K562 (cell line): Measurements from ENCODE around the gene DHX40. TPM values are rescaled to one million over a fixed set of nuclear protein-coding genes. Genes with fewer than 3 reads are reported as not detected.

Experiments
- ATAC-seq: fragments of 200-7000 bp; cut with Tn5 transposase; 3 replicates; pipeline ENCODE4 v1.9.1; 2020; ENCODE audit warnings: moderate library complexity
- BruUV-seq: library from RNA; stranded (reverse); fragments of 400-500 nt; replicated peaks from 2 replicates; lab custom pipeline; 2021; lab: Mats Ljungman, UMichigan
- CTCF ChIA-PET: fragments of 300-600 bp; formaldehyde crosslinking; extraction: SDS; loops from one replicate; lab custom pipeline; 2021; ENCODE audit warnings: low intra/inter-chr PET ratio; lab: Yijun Ruan, JAX
- POLR2A ChIA-PET: fragments of 300-600, 350-650 bp; sonication (Branson Sonifier 250); formaldehyde crosslinking; extraction: SDS; loops from one replicate; lab custom pipeline; 2021; ENCODE audit warnings: antibody characterized with exemption, inconsistent platforms; lab: Yijun Ruan, JAX
- DNase-seq, 4 experiments: peaks; one replicate each; pipeline versions ENCODE4 v3.0.0 to v3.0.0-alpha.2; 2011 to 2018; ENCODE audit warnings: low spot score in 3 of 4, mixed read lengths in 3 of 4; ENCODE audit errors: extremely low read depth in 1 of 4
- FAIRE-seq: peaks from 2 replicates; lab custom pipeline; 2011; peaks lifted over from hg19 to GRCh38; lab: Jason Lieb, UNC
- H2AFZ ChIP-seq: 2 replicates; pipeline ENCODE4 v1.6.0; 2011; ENCODE audit warnings: low read depth, low read length, control low read depth, inconsistent platforms
- H3K27ac ChIP-seq: fragments of 200-600 bp; 3 replicates; pipeline ENCODE4 v1.8.0; 2011; ENCODE audit warnings: low read depth, mild to moderate bottlenecking, control low read depth, inconsistent platforms, low read length, moderate library complexity, mixed read lengths; ENCODE audit errors: extremely low read depth
- H3K27me3 ChIP-seq, 2 experiments: fragments of 300-600 bp in 1 of 2; 2 replicates in 1 of 2; 3 replicates in 1 of 2; pipeline versions ENCODE4 v1.6.0 to v1.8.0; 2011; ENCODE audit warnings: inconsistent platforms in 2 of 2, low read length in 2 of 2, mild to moderate bottlenecking in 1 of 2, mixed read lengths in 1 of 2, moderate library complexity in 1 of 2; ENCODE audit not compliant: control insufficient read depth in 2 of 2, insufficient read depth in 2 of 2
- H3K36me3 ChIP-seq: fragments of 300-600 bp; 3 replicates; pipeline ENCODE4 v1.8.0; 2011; ENCODE audit warnings: mild to moderate bottlenecking, low read length, inconsistent platforms; ENCODE audit not compliant: control insufficient read depth, insufficient read depth
- H3K4me1 ChIP-seq, 2 experiments: fragments of 200-600 bp in 1 of 2; replicated peaks in 1 of 2; 2 replicates in 1 of 2; 3 replicates in 1 of 2; pipeline versions ENCODE4 v1.5.1 to v1.8.0; 2011; ENCODE audit warnings: inconsistent platforms in 2 of 2, low read length in 2 of 2, mild to moderate bottlenecking in 1 of 2, mixed read lengths in 1 of 2, moderate library complexity in 1 of 2; ENCODE audit not compliant: control insufficient read depth in 2 of 2, insufficient read depth in 2 of 2
- H3K4me2 ChIP-seq: 2 replicates; pipeline ENCODE4 v1.6.1; 2011; ENCODE audit warnings: low read length, control low read depth, inconsistent platforms, mixed read lengths; ENCODE audit not compliant: insufficient read depth
- H3K4me3 ChIP-seq: fragments of 200-600 bp; sonication (generic), shearing (Covaris generic); 2 replicates; pipeline ENCODE4 v1.5.1; 2016; ENCODE audit warnings: control low read depth, inconsistent platforms
- H3K79me2 ChIP-seq: fragments of 200-600 bp; 3 replicates; pipeline ENCODE4 v1.8.0; 2011; ENCODE audit warnings: low read length, inconsistent platforms; ENCODE audit not compliant: control insufficient read depth, insufficient read depth
- H3K9ac ChIP-seq, 2 experiments: 2 replicates each; pipeline versions ENCODE4 v1.6.0 to v1.6.1; 2011; ENCODE audit warnings: low read depth in 2 of 2, low read length in 2 of 2, control low read depth in 1 of 2, inconsistent platforms in 1 of 2, mild to moderate bottlenecking in 1 of 2, mixed read lengths in 1 of 2; ENCODE audit not compliant: insufficient read depth in 1 of 2
- H3K9me1 ChIP-seq: one replicate; pipeline ENCODE4 v1.6.0; 2011; ENCODE audit warnings: inconsistent platforms, mild to moderate bottlenecking, low read length, moderate library complexity; ENCODE audit not compliant: control insufficient read depth, insufficient read depth
- H3K9me3 ChIP-seq: replicated peaks from 2 replicates; pipeline ENCODE4 v1.5.1; 2011; ENCODE audit warnings: low read depth, low read length, inconsistent platforms; ENCODE audit not compliant: control insufficient read depth, insufficient read depth
- H4K20me1 ChIP-seq: replicated peaks from 2 replicates; pipeline ENCODE4 v1.6.1; 2011; ENCODE audit warnings: low read length, inconsistent platforms, mixed read lengths; ENCODE audit not compliant: control insufficient read depth, insufficient read depth
- CBFA2T2 ChIP-seq: fragments of 450-650 bp; conservative IDR thresholded peaks from 2 replicates; pipeline ENCODE4 v1.6.1; 2017; ENCODE audit warnings: mild to moderate bottlenecking
- CREBBP ChIP-seq: IDR thresholded peaks from one replicate; pipeline ENCODE4 v1.6.1; 2012; ENCODE audit warnings: low read depth, mild to moderate bottlenecking, control low read depth, inconsistent platforms, low read length
- CUX1 ChIP-seq: fragments of 200-800 bp; sonication (Bioruptor generic); IDR thresholded peaks from 2 replicates; pipeline ENCODE4 v1.6.1; 2016; ENCODE audit warnings: missing genetic modification characterization, missing compliant biosample characterization
- E2F8 ChIP-seq: fragments of 450-650 bp; IDR thresholded peaks from 2 replicates; pipeline ENCODE4 v1.7.1; 2018; ENCODE audit warnings: mild to moderate bottlenecking, low read depth; ENCODE audit not compliant: partially characterized antibody
- FOXM1 ChIP-seq, 2 experiments: fragments of 450-650 bp in 1 of 2; sonication (generic) in 1 of 2; formaldehyde crosslinking in 1 of 2; IDR thresholded peaks; 2 replicates each; pipeline versions ENCODE4 v1.6.1 to v1.9.0; 2017 to 2022; ENCODE audit warnings: low read depth in 2 of 2, mild to moderate bottlenecking in 2 of 2, missing genetic modification reagents in 1 of 2, moderate library complexity in 1 of 2
- NCOA2 ChIP-seq, 2 experiments: fragments of 450-650 bp; IDR thresholded peaks; 2 replicates each; pipeline ENCODE4 v1.6.1; 2018; ENCODE audit warnings: mild to moderate bottlenecking in 2 of 2, moderate library complexity in 1 of 2; ENCODE audit not compliant: partially characterized antibody in 2 of 2
- SRSF9 ChIP-seq: fragments of 200-400 bp; formaldehyde crosslinking; IDR thresholded peaks from 2 replicates; pipeline ENCODE4 v1.6.1; 2017; ENCODE audit warnings: low read depth, low read length, borderline replicate concordance
- USF1 ChIP-seq: sonication (generic); formaldehyde crosslinking; IDR thresholded peaks from 2 replicates; pipeline ENCODE4 v1.9.0; 2022; ENCODE audit warnings: mild to moderate bottlenecking, missing genetic modification reagents
- ZBTB8A ChIP-seq: fragments of 450-650 bp; IDR thresholded peaks from 2 replicates; pipeline ENCODE4 v1.6.1; 2018; ENCODE audit warnings: mild to moderate bottlenecking, moderate library complexity; ENCODE audit not compliant: partially characterized antibody
- ZNF263 ChIP-seq: sonication (generic); formaldehyde crosslinking; IDR thresholded peaks from 2 replicates; pipeline ENCODE4 v1.8.0; 2022; ENCODE audit warnings: mild to moderate bottlenecking, missing genetic modification reagents, borderline replicate concordance
- ZNF780A ChIP-seq: fragments of 250-450 bp; sonication (Bioruptor Pico); IDR thresholded peaks from 2 replicates; pipeline ENCODE4 v1.5.0; 2021; ENCODE audit warnings: mild to moderate bottlenecking
- WGBS: fragments of 100-300 bp; shearing (Covaris generic); methylation state at CpG from one replicate; pipeline ENCODE4 v1.1.6; 2016; ENCODE audit warnings: low coverage, mixed read lengths; ENCODE audit not compliant: insufficient coverage; ENCODE audit errors: missing lambda C conversion rate; 5-methylcytosine and 5-hydroxymethylcytosine counted together
- in situ Hi-C: fragments of 300-500 bp; cut with MboI; formaldehyde crosslinking; loops from 4 replicates; pipeline ENCODE4 v1.15.0; 2018; ENCODE audit warnings: inconsistent platforms, mixed read lengths
- intact Hi-C: fragments of 100-400 bp; cut with micrococcal nuclease; formaldehyde crosslinking; loops from 2 replicates; pipeline ENCODE4 v1.14.2; 2022
- polyA plus RNA-seq, 8 experiments: library from polyadenylated mRNA; depleted of rRNA in 4 of 8; stranded (reverse) in 5 of 8; unstranded in 3 of 8; fragments of >200 nt; fragmentation: Nextera tagmentation in 2 of 8; fragmentation: Illumina TruSeq in 1 of 8; extraction: Ambion mirVana in 2 of 8; extraction: Trizol in 1 of 8; gene quantifications; 2 replicates each; pipeline versions ENCODE4 v1.2.1 to v1.2.3, GENCODE V29; 2011 to 2014; ENCODE audit warnings: inconsistent platforms in 1 of 8, missing spikeins in 1 of 8
- total RNA-seq, 7 experiments: library from RNA; depleted of rRNA in 6 of 7; stranded (reverse); fragments of >200 nt in 6 of 7; fragmentation: Illumina TruSeq in 2 of 7; extraction: Trizol in 2 of 7; gene quantifications; 2 replicates each; pipeline versions ENCODE4 v1.2.1 to v1.2.3, GENCODE V29; 2011 to 2021; ENCODE audit warnings: low replicate concordance in 1 of 7

DHX40 gene
- total and polyA plus RNA-seq, 9 of the 15 experiments (the other 6 are each of a cell fraction or from before 2014, with no cell fraction given) = 7.2 to 38.6 (median 18.7) TPM

GRCh38 chr17:59516451-59516850 lies 49.0 kb upstream of the DHX40 start:
- H3K9me3 ChIP-seq = no peaks in the 10 kb centered on the region
- no peak overlapping the region for H3K9ac ChIP-seq
- no TSS peak for BruUV-seq
- in situ Hi-C loops (no loop called here), intact Hi-C loops (no loop called here)
- TF ChIP-seq USF1 (CRISPR knock-in tag) = no peak
- no peak for TF ChIP-seq SRSF9
- TF ChIP-seq ZNF780A (CRISPR knock-in tag) = no peak
- TF ChIP-seq E2F8 = no peak
- TF ChIP-seq ZBTB8A = no peak
- TF ChIP-seq CREBBP = no peak
- no peak for TF ChIP-seq CUX1 (CRISPR knock-in tag)
- no peak for TF ChIP-seq CBFA2T2
- no peak for TF ChIP-seq ZNF263 (CRISPR knock-in tag)
- no peak for TF ChIP-seq NCOA2 (IDR thresholded peaks at IDR 0.05; ENCODE audit: partially characterized antibody in 2 of 2)
- no peak for TF ChIP-seq FOXM1 (IDR thresholded peaks at IDR 0.05; ENCODE audit: low read depth)
- no peak for TF ChIP-seq FOXM1 (CRISPR knock-in tag; IDR thresholded peaks at IDR 0.05; ENCODE audit: low read depth)
- no peaks in the 10 kb centered on the region for H3K36me3 ChIP-seq
- no peak for ATAC-seq
- no peaks in the 10 kb centered on the region for H4K20me1 ChIP-seq
- ChIA-PET POLR2A (no interaction called here), CTCF (no interaction called here)
- no peak overlapping the region for H3K27ac ChIP-seq
- no peak overlapping the region for H3K4me2 ChIP-seq
- H3K9me1 ChIP-seq = no peaks in the 10 kb centered on the region
- H2AFZ ChIP-seq = no peak overlapping the region
- DNase-seq = no peak
- WGBS = 0% methylated on average over 2 of the region's 2 CpGs
- H3K27me3 ChIP-seq = peaks cover 0 to 4% of the 10 kb centered on the region in 2 experiments; a peak in 2 of 5 replicates
- H3K4me3 ChIP-seq = no peak overlapping the region
- peaks cover 0 to 3% of the 10 kb centered on the region in 2 experiments; a peak in 2 of 5 replicates for H3K4me1 ChIP-seq
- no peaks in the 10 kb centered on the region for H3K79me2 ChIP-seq
- no peak for FAIRE-seq
